Type B pancreatic cell (in vitro differentiated cells): ENCODE data around the gene VPS72. TPM values are rescaled to one million over a fixed set of nuclear protein-coding genes. Genes with fewer than 3 reads are reported as not detected.
"Not testable (repeated sequence)": the region's sequence is repeated elsewhere in the genome, so short reads cannot be mapped to it uniquely, and the experiment has no call there.

ENCODE experiments used
- DNase-seq: peaks from one replicate; pipeline ENCODE4 v3.0.0; 2021; ENCODE audit warnings: mixed read lengths; ENCODE audit not compliant: unreplicated experiment; ENCODE audit errors: extremely low spot score
- H3K27ac Mint-ChIP-seq: 2 replicates; pipeline ENCODE4 v1.8.0; 2021; ENCODE audit warnings: mild to moderate bottlenecking, mixed read lengths
- H3K27me3 Mint-ChIP-seq: 2 replicates; pipeline ENCODE4 v1.8.0; 2021; ENCODE audit warnings: mixed read lengths
- H3K36me3 Mint-ChIP-seq: 2 replicates; pipeline ENCODE4 v1.8.0; 2021; ENCODE audit warnings: mixed read lengths
- H3K4me1 Mint-ChIP-seq: one replicate; pipeline ENCODE4 v1.8.0; 2021; ENCODE audit warnings: mixed read lengths; ENCODE audit not compliant: unreplicated experiment
- H3K4me3 Mint-ChIP-seq: 2 replicates; pipeline ENCODE4 v1.8.0; 2021; ENCODE audit warnings: mild to moderate bottlenecking, mixed read lengths
- H3K9me3 Mint-ChIP-seq: 2 replicates; pipeline ENCODE4 v1.8.0; 2021; ENCODE audit warnings: mixed read lengths
- CTCF ChIP-seq: fragments of 200-600 bp; sonication (generic); conservative IDR thresholded peaks from 2 replicates; pipeline ENCODE4 v1.5.0; 2021; ENCODE audit warnings: antibody characterized with exemption, mild to moderate bottlenecking
- total RNA-seq: library from RNA; stranded (reverse); gene quantifications from 2 replicates; pipeline ENCODE4 v1.2.1, GENCODE V29; 2021; ENCODE audit warnings: low replicate concordance

VPS72 gene
- total RNA-seq, 1 donor from 2014 or later: 95.8 TPM

GRCh38 chr1:151192047-151192446 lies 2.0 kb upstream of the VPS72 start:
- Mint-ChIP-seq H3K27me3 (peaks cover 3% of the 10 kb centered on the region), H3K4me3 (no peak overlapping the region), H3K36me3 (no peaks in the 10 kb centered on the region), H3K27ac (peak overlapping the region; percentile 67), H3K4me1 (peaks cover 16% of the 10 kb centered on the region), H3K9me3 (no peaks in the 10 kb centered on the region)
- no peak for DNase-seq
- TF ChIP-seq CTCF: no peak

- not testable (repeated sequence) for H3K9me3 Mint-ChIP-seq, H3K27me3 Mint-ChIP-seq, DNase-seq
- peak overlapping the region; percentile 100 for H3K4me3 Mint-ChIP-seq
- H3K4me1 Mint-ChIP-seq: peaks cover 17% of the 10 kb centered on the region
- H3K27ac Mint-ChIP-seq: peak overlapping the region; percentile 100
- peaks cover 17% of the 10 kb centered on the region for H3K36me3 Mint-ChIP-seq
Measured at GRCh38 chr1:151188667-151189066, 1.3 kb downstream of the VPS72 start.

GRCh38 chr1:151187205-151187604 lies 2.8 kb downstream of the VPS72 start:
- DNase-seq: no peak
- H3K27ac Mint-ChIP-seq: peak overlapping the region; percentile 47
- H3K27me3 Mint-ChIP-seq: no peaks in the 10 kb centered on the region
- TF ChIP-seq CTCF: no peak
- H3K9me3 Mint-ChIP-seq: no peaks in the 10 kb centered on the region
- H3K36me3 Mint-ChIP-seq: peaks cover 25% of the 10 kb centered on the region
- peaks cover 17% of the 10 kb centered on the region for H3K4me1 Mint-ChIP-seq
- peak overlapping the region; percentile 32 for H3K4me3 Mint-ChIP-seq

GRCh38 chr1:151184211-151184610 lies 5.8 kb downstream of the VPS72 start:
- Mint-ChIP-seq H3K9me3 (no peaks in the 10 kb centered on the region), H3K4me1 (peaks cover 12% of the 10 kb centered on the region), H3K4me3 (no peak overlapping the region), H3K27ac (no peak overlapping the region), H3K27me3 (no peaks in the 10 kb centered on the region), H3K36me3 (peaks cover 38% of the 10 kb centered on the region)
- TF ChIP-seq CTCF: no peak
- no peak for DNase-seq

- Mint-ChIP-seq H3K4me3 (no peak overlapping the region), H3K27me3 (no peaks in the 10 kb centered on the region), H3K27ac (no peak overlapping the region), H3K4me1 (no peaks in the 10 kb centered on the region), H3K36me3 (peaks cover 26% of the 10 kb centered on the region), H3K9me3 (no peaks in the 10 kb centered on the region)
- no peak for DNase-seq
- TF ChIP-seq CTCF: no peak
Measured at GRCh38 chr1:151176514-151177045, 13.4 kb downstream of the VPS72 start.

DNA sequence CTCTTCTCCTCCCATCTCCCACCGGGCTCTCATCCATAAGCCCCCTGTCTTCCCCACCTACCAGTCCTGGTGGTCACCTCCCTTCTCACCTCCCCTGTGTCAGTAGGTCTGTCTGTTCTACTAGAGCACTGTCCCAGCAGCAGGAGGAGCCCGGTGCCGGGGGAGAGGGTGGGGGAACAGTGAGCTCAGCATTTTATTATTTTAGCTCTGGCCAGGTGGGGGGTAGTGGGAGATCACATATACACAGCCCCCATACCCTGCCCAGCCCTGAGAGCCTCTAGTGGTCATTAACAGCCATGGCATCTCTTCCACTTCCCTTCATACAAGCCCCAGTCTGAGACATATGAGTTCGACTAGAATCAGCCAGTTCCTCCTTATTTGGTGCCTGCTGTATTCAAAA lies 14.1 kb downstream of the VPS72 start, which contains the start of gene TMOD4:
Gene TMOD4, minus strand, starts transcription at position 119 of the 400 bp plus-strand sequence. CDS start 1,106 bp downstream, outside the sequence.
- Mint-ChIP-seq H3K36me3 (peaks cover 23% of the 10 kb centered on the region), H3K27me3 (no peaks in the 10 kb centered on the region)
- DNase-seq: no peak

More for the DNA sequence above, 14.1 kb downstream of the VPS72 start, which contains the start of gene TMOD4:
- Mint-ChIP-seq H3K9me3 (no peaks in the 10 kb centered on the region), H3K4me3 (no peak within 1 kb of the TSS), H3K27ac (no peak within 1 kb of the TSS), H3K4me1 (no peaks in the 10 kb centered on the region)
- peak; percentile 70 for TF ChIP-seq CTCF
